ENCODE measurements around the gene UCP2.

Gene UCP2

DNA sequence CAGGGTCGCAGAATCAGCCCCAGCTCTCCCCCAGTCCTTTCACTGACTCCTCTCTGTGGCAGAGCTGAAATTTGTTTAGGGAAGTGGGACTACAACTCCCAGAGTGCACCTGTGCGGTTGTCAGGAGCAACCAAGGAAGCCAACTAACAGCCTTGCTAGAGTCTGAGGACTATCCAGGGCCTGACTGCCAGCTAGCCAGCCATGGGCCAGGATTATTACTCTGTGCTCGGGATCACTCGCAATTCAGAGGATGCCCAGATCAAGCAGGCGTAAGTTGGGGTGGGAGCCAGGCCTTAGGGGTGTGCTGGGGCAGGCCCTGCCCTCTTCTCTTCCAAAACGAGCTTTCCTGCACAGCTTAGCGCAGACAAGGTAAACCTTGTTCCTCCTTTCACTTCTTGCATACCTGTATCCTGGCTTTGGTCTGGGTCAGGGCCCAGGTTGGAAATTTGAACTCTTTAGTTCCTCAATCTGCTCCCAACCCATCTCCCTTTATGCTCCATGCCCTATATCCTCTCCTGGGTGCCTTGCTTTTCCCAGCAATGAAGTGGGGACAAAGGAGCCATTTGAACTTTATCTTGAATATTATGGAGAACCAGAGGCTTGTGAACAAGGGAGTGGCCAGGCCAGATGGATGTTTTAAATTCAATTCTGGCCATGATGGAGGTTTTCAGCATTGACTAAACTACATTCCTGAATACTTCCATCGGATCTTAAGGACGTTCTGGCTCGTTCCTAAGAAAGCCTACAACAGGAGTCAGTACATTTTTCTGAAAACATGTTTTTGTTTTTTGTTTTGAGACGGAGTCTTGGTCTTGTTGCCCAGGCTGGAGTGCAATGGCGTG, 31.6 kb downstream of the UCP2 start, which contains the start of gene DNAJB13:
Gene DNAJB13 (plus strand): TSS at position 158 of the 842 bp plus-strand sequence. CDS start 44 bp downstream, at position 202.
- TF ChIP-seq, protein P1, sequence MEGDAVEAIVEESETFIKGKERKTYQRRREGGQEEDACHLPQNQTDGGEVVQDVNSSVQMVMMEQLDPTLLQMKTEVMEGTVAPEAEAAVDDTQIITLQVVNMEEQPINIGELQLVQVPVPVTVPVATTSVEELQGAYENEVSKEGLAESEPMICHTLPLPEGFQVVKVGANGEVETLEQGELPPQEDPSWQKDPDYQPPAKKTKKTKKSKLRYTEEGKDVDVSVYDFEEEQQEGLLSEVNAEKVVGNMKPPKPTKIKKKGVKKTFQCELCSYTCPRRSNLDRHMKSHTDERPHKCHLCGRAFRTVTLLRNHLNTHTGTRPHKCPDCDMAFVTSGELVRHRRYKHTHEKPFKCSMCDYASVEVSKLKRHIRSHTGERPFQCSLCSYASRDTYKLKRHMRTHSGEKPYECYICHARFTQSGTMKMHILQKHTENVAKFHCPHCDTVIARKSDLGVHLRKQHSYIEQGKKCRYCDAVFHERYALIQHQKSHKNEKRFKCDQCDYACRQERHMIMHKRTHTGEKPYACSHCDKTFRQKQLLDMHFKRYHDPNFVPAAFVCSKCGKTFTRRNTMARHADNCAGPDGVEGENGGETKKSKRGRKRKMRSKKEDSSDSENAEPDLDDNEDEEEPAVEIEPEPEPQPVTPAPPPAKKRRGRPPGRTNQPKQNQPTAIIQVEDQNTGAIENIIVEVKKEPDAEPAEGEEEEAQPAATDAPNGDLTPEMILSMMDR (IDR thresholded peaks at IDR 0.05; ENCODE audit: low read depth, low read length), result no peak

DNA sequence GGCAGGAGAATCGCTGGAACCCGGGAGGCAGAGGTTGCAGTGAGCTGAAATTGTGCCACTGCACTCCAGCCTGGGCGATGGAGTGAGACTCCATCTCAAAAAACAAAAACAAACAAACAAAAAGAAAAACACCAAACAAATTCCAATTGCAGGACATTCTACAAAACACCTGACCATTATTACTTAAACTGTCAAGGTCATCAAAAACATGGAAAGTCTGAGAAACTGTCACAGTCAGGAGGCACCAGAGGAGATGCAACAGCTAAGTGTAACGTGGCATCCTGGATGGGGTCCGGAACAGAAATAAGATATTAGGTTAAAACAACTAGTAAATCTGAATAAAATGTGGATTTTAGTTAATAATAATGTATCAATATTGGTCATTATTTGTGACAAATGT, 32.7 kb downstream of the UCP2 start:
- H3K36me3 ChIP-seq, result no peaks in the 10 kb centered on the region
- no peak for DNase-seq
- H3K27me3 ChIP-seq, result no peaks in the 10 kb centered on the region
- H3K4me3 ChIP-seq (ENCODE audit: low read depth, low read length), result no peak overlapping the region
- no peaks in the 10 kb centered on the region for H3K9me3 ChIP-seq
- H3K4me1 ChIP-seq, result no peaks in the 10 kb centered on the region
- TF ChIP-seq, protein P1 (IDR thresholded peaks at IDR 0.05; ENCODE audit: low read depth, low read length), result no peak

More for the DNA sequence above, 31.6 kb downstream of the UCP2 start, which contains the start of gene DNAJB13:
- no peaks in the 10 kb centered on the region for H3K4me1 ChIP-seq
- H3K27me3 ChIP-seq, result no peaks in the 10 kb centered on the region
- H3K9me3 ChIP-seq, result no peaks in the 10 kb centered on the region
- peak; percentile 67 for DNase-seq
- H3K4me3 ChIP-seq (ENCODE audit: low read depth, low read length), result no peak within 1 kb of the TSS
- no peaks in the 10 kb centered on the region for H3K36me3 ChIP-seq

DNA sequence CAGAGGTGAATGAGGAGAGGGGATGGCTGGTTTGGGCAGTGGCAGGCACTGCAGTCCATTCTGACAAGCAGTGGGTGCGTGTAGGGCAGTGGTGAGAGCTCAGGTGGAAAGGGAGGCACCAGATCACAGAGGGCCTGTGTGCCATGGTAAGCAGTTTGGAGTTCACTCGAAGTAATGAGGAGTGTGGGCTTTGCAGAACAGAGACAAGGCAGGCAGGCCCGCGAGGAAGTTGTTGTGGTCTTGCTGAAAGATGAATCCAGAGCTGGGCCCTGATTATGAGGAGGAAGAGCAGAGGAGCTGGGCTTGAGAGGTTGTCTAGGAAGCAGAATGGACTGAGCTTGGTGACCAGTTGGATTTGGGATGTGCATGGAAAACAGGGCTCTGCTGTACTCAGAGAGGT, 33.4 kb downstream of the UCP2 start:
- DNase-seq, result no peak
- no peaks in the 10 kb centered on the region for H3K9me3 ChIP-seq
- no peaks in the 10 kb centered on the region for H3K27me3 ChIP-seq
- TF ChIP-seq, protein P1 (IDR thresholded peaks at IDR 0.05; ENCODE audit: low read depth, low read length), result no peak
- no peaks in the 10 kb centered on the region for H3K36me3 ChIP-seq
- no peaks in the 10 kb centered on the region for H3K4me1 ChIP-seq
- no peak overlapping the region for H3K4me3 ChIP-seq (ENCODE audit: low read depth, low read length)

DNA sequence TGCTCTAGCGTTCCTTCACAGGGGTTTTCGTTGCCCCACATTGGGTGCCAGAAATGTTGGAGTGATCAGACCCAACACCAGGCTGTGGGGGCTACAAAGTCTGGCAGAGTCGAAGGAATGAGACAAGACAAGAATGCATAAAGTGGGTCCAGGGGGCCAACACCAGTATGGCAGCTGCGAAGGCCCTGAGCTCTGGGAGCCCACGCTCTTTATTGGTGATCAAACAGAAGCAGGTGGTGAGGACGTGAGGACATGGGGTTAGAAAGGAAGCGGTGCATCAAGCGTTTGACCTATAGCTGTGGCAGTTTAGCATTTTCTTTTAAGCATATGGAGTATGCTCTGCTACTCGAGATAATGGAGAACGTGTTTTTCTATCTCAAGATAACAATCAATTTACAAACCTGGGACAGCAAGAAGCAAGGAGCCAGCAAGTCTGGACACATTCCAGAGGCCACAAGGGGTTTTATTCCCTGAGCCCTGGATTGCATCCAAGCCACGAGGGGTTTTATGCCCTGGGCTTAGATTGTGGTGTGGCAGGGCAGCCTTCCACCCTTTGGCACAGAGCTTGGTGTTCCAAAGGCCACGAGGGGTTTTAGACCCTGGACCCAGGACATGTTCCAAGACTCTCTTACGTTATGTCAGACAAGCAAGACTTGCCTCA, 35.7 kb downstream of the UCP2 start:
- H3K4me1 ChIP-seq, result peaks cover 1% of the 10 kb centered on the region; the same call in 1 of the 2 replicates
- no peaks in the 10 kb centered on the region for H3K27me3 ChIP-seq
- H3K4me3 ChIP-seq (ENCODE audit: low read depth, low read length), result no peak overlapping the region
- TF ChIP-seq, protein P1 (IDR thresholded peaks at IDR 0.05; ENCODE audit: low read depth, low read length), result no peak
- DNase-seq, result no peak
- no peaks in the 10 kb centered on the region for H3K9me3 ChIP-seq
- H3K36me3 ChIP-seq, result no peaks in the 10 kb centered on the region

DNA sequence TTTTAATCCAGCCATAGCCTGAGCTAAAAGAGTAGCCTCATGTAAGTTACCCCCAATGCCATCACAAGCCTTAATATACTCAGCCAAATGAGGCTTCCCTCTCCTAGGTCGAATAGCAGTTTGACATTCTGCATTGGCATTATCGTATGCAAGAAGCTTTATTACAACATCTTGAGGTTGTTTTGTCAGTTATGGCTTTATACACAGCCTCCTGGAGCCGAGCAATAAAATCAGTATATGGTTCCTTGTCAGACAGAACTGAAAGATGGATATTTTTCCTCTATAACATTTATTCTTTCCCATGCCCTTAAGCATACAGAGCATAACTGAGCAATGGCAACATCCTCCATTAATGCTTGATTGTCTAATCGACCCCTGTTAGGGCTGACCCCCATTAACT, 37.2 kb downstream of the UCP2 start:
- no peaks in the 10 kb centered on the region for H3K36me3 ChIP-seq
- DNase-seq, result no peak
- no peak overlapping the region for H3K4me3 ChIP-seq (ENCODE audit: low read depth, low read length)

More for the DNA sequence above, 37.2 kb downstream of the UCP2 start:
- no peaks in the 10 kb centered on the region for H3K27me3 ChIP-seq
- TF ChIP-seq, protein P1 (IDR thresholded peaks at IDR 0.05; ENCODE audit: low read depth, low read length), result no peak
- H3K9me3 ChIP-seq, result no peaks in the 10 kb centered on the region; the same call in 1 of the 2 replicates
- H3K4me1 ChIP-seq, result peaks cover 3% of the 10 kb centered on the region; the same call in 1 of the 2 replicates

Data from BE2C (cell line).